HEK293T (cell line): ENCODE data around the gene FBRSL1.

ENCODE experiments used
- ARNT ChIP-seq: fragments of 450-650 bp; IDR thresholded peaks from 2 replicates; pipeline ENCODE4 v1.6.1; 2017; ENCODE audit warnings: mild to moderate bottlenecking
- CTBP1 ChIP-seq: fragments of 450-650 bp; IDR thresholded peaks from 2 replicates; pipeline ENCODE4 v1.6.1; 2016; ENCODE audit warnings: borderline replicate concordance
- ELF4 ChIP-seq: fragments of 450-650 bp; IDR thresholded peaks from 2 replicates; pipeline ENCODE4 v1.6.1; 2017; ENCODE audit warnings: antibody characterized with exemption
- FOXA1 ChIP-seq: fragments of 450-650 bp; IDR thresholded peaks from 2 replicates; pipeline ENCODE4 v1.6.1; 2016; ENCODE audit warnings: mild to moderate bottlenecking
- FOXK2 ChIP-seq: fragments of 450-650 bp; IDR thresholded peaks from 2 replicates; pipeline ENCODE4 v1.6.1; 2016; ENCODE audit warnings: mild to moderate bottlenecking
- FOXM1 ChIP-seq: fragments of 450-650 bp; IDR thresholded peaks from 2 replicates; pipeline ENCODE4 v1.6.1; 2017; ENCODE audit warnings: mild to moderate bottlenecking, borderline replicate concordance
- HDGF ChIP-seq: fragments of 450-650 bp; IDR thresholded peaks from 2 replicates; pipeline ENCODE4 v1.6.1; 2017; ENCODE audit warnings: antibody characterized with exemption, borderline replicate concordance
- L3MBTL2 ChIP-seq: fragments of 450-650 bp; conservative IDR thresholded peaks from 2 replicates; pipeline ENCODE4 v1.6.1; 2016; ENCODE audit warnings: mild to moderate bottlenecking
- NFRKB ChIP-seq: fragments of 450-650 bp; IDR thresholded peaks from 2 replicates; pipeline ENCODE4 v1.6.1; 2016; ENCODE audit warnings: mild to moderate bottlenecking, moderate library complexity
- PKNOX1 ChIP-seq: fragments of 450-650 bp; IDR thresholded peaks from 2 replicates; pipeline ENCODE4 v1.6.1; 2016
- SP1 ChIP-seq: fragments of 450-650 bp; IDR thresholded peaks from 2 replicates; pipeline ENCODE4 v1.6.1; 2017
- TARDBP ChIP-seq: fragments of 450-650 bp; IDR thresholded peaks from 2 replicates; pipeline ENCODE4 v1.6.1; 2016

DNA sequence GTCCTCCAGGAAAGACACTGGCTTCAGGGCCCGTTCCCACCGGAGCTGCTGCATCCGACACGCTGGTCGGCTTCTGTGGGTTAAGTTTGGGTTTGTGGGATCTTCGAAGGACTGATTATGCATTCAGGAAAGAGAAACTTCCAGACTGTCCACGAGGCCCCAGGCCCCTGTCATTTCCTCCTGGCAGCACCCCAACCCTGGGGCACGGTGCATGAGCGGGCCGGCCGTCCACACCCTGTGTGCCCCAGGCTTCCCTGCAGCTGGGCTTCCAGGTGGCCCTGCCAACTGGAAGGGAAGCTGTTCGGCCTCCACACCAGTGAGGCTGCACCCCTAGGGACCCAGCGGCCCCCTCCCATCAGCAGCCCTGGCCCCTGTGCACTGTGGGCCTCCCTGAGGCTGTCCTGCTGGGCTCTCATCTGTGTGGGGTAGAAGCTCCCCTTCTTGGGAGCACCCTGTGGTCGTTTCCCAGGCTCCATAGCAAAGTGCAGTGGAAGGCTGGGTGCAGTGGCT lies 9.3 kb upstream of the FBRSL1 start:
- no peak for TF ChIP-seq PKNOX1
- no peak for TF ChIP-seq SP1
- no peak for TF ChIP-seq FOXA1
- TF ChIP-seq ARNT: no peak
- no peak for TF ChIP-seq HDGF
- TF ChIP-seq L3MBTL2: no peak
- no peak for TF ChIP-seq FOXK2
- TF ChIP-seq TARDBP: no peak
- TF ChIP-seq ELF4: no peak
- no peak for TF ChIP-seq FOXM1
- TF ChIP-seq NFRKB: no peak
- TF ChIP-seq CTBP1: no peak
